Fibroblast of upper back skin (primary cell): ENCODE data around the gene GABRR2.
A peak's percentile ranks its signal among the peaks of the same experiment; 100 is the strongest.

Experiments
- DNase-seq: peaks from one replicate; pipeline ENCODE4 v3.0.0-alpha.2; 2013

Gene GABRR2

GRCh38 chr6:89315249-89315885 is at the start of gene GABRR2:
Gene GABRR2 (minus strand): TSS chr6:89315299. CDS start chr6:89315165, 134 bp downstream.
- DNase-seq, result no peak

DNA sequence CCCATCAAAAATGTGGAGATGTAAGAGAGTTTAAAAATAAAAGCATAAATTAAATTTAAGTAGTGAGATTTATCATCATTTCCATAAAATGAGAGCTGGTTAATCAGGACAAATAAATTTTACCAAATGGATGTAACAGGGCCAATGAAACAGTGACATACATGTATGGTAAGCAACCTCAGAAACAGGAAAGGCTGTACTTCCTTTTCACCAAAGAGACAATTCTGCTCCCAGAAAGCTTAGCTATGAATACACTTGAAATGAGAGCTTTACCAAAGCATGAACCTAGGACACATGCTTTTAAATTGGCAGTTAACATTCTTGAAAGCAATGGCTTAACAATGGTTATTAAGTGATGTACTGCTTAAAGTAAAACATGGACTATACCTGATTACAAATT is 49.5 kb upstream of the GABRR2 start:
- no peak for DNase-seq

DNA sequence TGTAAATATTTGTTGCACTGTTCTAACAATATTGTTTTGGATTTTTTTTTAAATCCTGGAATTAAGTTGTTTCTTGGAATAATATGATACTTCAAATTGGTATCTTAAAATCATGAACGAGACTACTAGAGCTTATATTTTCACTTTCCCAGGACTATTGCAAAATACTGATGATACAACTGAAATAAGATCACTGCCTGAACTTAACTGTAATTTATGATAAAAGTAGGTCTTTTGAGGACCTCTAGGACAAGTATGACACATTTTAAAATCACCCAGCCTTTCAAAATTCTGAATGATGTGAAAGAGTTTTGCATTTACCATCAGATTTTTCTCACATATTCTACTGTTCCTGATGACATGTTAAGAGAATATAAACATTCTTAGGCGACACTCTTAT is 46.1 kb upstream of the GABRR2 start:
- no peak for DNase-seq

DNA sequence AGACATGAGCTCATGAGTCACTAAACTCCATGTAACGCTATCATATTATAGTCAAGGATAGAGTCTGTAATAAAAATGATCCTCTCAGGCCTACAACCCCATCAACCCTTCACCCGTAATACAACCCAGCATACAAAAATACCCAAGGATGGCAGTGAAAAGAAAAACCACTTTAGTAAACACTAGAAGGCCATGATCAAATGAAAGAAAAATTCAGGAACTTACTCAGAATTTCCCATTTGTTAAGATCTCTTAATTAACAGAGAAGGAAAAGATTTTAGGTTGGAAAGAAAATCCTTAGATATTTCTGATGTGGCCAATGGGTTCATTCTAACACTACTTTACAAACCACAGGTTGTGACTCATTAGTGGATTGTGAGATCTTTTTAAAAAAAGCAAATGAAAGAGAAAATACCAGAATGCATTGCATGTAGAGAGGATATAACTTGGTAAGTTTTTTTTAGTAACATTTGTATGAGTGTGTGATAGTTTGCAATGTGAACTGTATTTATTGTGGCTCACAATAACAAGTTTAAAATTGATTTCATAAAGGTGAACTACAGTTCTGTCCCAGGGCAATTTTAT is 45.4 kb upstream of the GABRR2 start:
- peak; percentile 66 for DNase-seq

DNA sequence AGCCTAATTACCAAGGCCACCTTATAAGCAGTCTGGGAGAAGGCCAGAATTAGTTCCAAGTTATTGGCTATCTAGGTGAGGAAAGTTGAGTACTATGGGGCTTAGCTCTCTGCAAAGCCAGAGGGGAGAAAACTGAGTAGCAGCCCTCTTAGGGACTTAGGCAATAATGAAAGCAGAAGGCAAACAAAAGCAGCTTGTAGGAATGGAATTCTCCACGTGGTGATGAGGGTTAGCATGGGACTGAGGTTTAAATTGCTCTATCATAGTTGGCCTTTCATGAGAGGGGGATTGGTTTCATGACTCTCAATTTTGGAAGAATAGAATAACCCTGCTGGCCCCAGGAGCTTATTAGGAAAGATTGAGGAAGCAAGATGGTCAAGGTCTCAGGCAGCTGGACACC is 44.5 kb upstream of the GABRR2 start:
- DNase-seq, result no peak

GRCh38 chr6:89357390-89357789 is 42.3 kb upstream of the GABRR2 start:
- DNase-seq, result no peak

DNA sequence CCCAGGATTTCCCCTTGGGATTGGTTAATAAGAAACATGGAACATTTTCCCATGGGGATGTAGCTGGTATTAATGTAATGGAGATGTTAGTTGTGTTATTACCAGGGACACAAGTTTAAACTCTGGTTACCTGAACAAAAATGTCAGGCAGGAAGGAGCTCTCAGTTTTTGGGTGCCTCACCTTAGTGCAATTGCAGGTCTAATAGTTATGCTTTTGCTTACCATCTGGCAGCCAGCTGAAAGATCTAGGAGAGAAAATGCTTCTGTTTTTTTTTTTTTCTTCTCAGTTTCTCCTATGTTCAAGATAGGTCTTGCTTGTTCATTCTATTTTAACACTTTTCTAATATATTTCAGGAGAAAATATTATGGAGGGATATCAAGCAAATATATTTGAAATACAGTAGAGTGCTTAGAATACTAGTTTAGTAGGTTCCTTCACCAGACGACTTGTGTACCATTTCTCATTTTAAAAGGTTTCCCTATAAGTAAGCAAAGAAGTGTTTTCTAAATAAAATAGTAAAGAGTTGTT is 41.6 kb upstream of the GABRR2 start:
- DNase-seq, result no peak

DNA sequence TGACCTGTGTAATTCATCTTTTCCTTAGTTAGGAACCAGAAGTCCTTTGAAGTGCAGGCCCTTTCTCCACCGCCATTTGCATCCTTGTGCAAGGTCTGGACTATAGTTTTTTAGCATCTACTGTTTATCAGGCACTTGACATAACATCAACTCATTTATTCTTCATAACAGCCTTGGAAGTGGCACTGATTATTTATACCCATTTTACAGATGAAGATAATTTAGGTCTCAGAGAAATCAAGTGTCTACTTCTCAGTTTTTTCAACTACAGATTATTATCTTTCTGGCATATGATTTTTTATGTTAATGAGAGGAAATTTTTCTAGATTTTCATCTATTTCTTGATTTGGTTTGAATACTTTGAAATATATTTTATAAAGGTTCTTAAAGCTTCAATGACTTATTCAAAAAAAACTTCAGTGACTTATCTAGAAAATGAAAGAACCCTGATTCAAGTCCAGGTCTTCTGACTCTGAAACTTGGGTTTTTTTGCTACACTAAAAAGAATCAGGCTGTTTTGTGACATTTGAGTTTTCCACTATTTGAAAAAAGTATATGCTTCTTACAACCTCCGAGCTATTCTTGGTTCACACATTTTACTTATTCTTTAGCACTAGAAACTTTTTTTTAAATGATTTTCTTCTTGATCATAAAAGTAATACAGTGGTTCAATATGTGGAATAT is 40.6 kb upstream of the GABRR2 start:
- DNase-seq, result no peak

- no peak for DNase-seq
Observed at GRCh38 chr6:89353702-89354392, 38.7 kb upstream of the GABRR2 start.

GRCh38 chr6:89353118-89353556 is 38.0 kb upstream of the GABRR2 start:
- DNase-seq, result no peak

DNA sequence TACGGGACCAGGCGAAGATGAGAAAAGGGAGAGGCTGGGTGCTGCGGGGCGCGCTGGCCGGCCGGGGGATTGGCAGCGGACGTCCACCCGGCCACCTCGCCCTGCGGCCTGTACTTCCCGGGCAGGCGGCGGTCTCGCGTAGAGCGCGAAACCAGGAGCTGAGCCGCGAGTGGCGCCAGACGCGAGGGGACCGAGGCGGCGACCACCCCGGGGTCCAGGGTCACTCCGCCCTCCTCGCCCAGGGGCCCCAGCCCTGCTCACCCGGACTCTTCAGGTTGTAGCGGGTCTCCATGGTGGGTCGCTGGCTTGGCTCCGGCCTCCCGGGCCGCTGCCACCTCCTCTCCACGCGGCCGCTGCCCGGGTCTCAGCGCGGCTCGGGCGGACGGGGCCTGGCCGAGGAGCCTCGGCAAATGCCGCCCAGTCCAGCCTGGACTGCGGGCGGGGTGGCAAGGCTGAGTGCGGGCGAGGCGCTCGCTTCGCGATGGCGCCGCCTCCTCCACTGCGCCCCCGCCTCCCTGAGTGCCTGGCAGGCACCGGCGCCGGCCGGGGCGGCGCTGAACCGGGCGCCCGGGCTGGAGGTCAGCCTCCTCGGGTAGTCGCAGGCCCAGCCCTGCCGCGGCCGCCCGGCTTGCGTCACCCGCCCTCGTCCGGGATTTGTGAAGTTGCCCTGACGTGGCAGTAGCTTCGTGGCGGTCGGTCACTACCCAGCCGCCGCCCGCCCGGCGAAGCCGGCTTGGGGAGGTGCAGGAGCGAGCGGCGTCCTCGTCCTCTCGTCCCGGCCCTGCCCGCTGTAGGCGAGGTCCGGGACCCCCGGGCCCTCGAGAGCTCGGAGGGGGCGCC is 37.4 kb upstream of the GABRR2 start, which contains the start of gene UBE2J1:
Gene UBE2J1 (minus strand): TSS at position 445 of the 840 bp plus-strand sequence. CDS start 153 bp downstream, at position 292.
- DNase-seq, result peak; percentile 93

DNA sequence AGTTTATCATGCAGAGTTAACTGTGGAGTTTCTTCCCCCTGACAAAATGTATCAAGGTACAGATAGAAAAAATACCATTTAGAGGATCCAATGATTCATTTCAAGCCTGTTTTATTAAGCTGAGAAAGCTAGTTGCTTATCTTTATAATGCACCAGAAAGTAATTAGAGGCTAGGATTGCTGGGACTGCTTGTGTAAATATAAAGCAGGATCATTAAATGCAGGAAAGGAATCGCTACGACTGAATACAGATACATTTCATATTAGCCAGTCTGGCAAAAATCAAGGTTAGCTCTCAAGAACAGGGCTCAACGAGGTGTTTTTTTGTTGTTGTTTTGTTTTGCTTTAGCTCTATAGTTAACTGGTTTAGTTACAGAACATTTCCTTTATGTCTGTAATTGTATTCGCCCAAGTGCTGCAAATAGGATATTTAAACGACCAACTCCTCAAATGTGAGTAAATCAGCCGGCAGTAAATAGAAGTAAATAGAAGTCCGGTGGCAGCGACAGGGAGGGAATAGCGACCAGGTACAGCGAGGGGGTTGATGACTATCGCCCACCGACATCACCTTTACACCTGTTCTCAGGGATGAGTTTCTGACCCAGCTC is 36.7 kb upstream of the GABRR2 start:
- no peak for DNase-seq

- no peak for DNase-seq
Observed at GRCh38 chr6:89350281-89350966, 35.3 kb upstream of the GABRR2 start.

- peak; percentile 40 for DNase-seq
Observed at GRCh38 chr6:89348372-89348771, 33.3 kb upstream of the GABRR2 start.

GRCh38 chr6:89347825-89348224 is 32.7 kb upstream of the GABRR2 start:
- no peak for DNase-seq

GRCh38 chr6:89346433-89346832 is 31.3 kb upstream of the GABRR2 start:
- peak; percentile 53 for DNase-seq

GRCh38 chr6:89339565-89339964 is 24.5 kb upstream of the GABRR2 start:
- no peak for DNase-seq

- DNase-seq, result no peak
Observed at GRCh38 chr6:89335164-89335563, 20.1 kb upstream of the GABRR2 start.

DNA sequence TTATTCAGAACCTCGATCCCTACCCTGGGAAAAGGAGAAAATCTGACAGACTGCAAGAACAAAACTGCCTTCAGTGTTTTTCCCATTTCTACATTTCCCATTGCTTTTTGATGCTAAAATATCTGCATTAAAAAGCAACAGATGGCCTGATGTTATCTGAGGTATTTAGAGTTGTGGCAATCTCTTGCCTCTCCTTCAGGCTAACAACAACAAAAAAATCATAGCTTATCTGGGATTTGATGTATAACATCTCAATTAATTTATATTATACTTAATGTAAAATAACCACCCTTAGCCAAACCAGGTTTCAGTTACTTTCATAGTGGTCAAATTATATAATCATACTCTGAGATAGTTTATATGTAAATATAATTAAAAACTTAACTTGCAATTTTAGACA is 15.8 kb upstream of the GABRR2 start:
- DNase-seq, result no peak

GRCh38 chr6:89328976-89329375 is 13.9 kb upstream of the GABRR2 start:
- DNase-seq, result no peak

- DNase-seq, result no peak
Observed at GRCh38 chr6:89324304-89324703, 9.2 kb upstream of the GABRR2 start.
